SIG-M5 treated with dmso at 0.1 percent for 504 hours (cell line): ENCODE results near the gene DSG3.

Experiments
- DNase-seq: peaks from one replicate; lab custom pipeline; 2025; ENCODE audit not compliant: unreplicated experiment; lab: John Stamatoyannopoulos, UW

Gene DSG3

GRCh38 chr18:31513189-31513935 lies 65.8 kb downstream of the DSG3 start:
- no peak for DNase-seq

GRCh38 chr18:31516437-31516836 lies 68.9 kb downstream of the DSG3 start:
- no peak for DNase-seq

- DNase-seq, result no peak
Measured at GRCh38 chr18:31526374-31526773, 78.8 kb downstream of the DSG3 start.
